Measurements from ENCODE around the gene TBX10. TPM values are rescaled to one million over a fixed set of nuclear protein-coding genes. Genes with fewer than 3 reads are reported as not detected.
"Not testable (repeated sequence)": the region's sequence is repeated elsewhere in the genome, so short reads cannot be mapped to it uniquely, and the experiment has no call there.

The TBX10 gene
- total and polyA plus RNA-seq, 2 donors, result 0.05 to 0.09 TPM

DNA sequence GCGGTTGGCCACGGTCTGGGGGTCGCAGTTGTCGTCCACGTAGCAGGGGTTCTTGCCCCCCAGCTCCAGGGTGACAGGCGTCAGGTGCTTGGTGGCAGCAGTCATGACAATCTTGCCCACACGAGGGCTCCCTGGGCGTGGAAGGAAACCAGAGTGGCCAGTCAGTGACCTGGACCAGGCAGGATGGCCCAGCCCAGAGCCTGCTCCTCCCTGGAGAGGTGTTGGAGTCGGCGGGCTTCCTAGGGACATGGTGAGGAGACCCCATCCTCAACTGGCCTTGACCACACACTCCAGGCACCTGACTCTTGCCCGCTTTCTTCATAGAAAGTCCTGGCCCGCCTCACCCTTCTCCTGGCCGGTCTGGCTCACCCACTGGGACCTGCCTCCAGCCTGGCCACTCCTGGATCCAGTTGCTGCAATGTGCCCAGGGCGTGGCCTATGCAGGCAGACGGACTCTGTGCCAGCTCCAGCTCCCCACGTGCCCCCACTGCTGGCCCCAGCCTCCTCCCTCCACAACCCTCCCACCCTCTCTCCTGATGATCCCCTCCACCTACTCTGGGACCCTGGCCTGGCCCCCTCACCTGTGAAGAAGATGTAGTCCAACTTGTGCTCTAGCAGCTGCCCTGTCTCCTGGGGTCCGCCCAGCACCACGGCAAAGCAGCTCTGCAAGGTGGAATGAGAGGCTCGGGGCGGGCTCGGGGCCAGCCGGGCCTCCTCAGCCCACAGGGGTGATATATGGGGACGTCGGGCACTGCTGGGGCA, 26.2 kb upstream of the TBX10 start:
- Histone ChIP-seq H3K4me3 (ENCODE audit: low read length in 2 of 2) (no peak overlapping the region), H3K27me3 (ENCODE audit: control insufficient read depth in 2 of 2, insufficient read depth in 1 of 2, low read length in 1 of 2) (no peaks in the 10 kb centered on the region), H3K27ac (ENCODE audit: low read depth in 1 of 2, low read length in 1 of 2) (no peak overlapping the region), H3K36me3 (ENCODE audit: control insufficient read depth in 2 of 2, insufficient read depth in 2 of 2, low read length in 1 of 2) (no peaks in the 10 kb centered on the region), H3K4me1 (ENCODE audit: control insufficient read depth in 2 of 2, insufficient read depth in 2 of 2, low read length in 2 of 2) (peaks cover 14 to 40% of the 10 kb centered on the region in 2 donors), H3K9me3 (ENCODE audit: control insufficient read depth in 2 of 2, insufficient read depth in 1 of 2, low read length in 1 of 2) (no peaks in the 10 kb centered on the region)
- 89% methylated on average over 24 of the region's 24 CpGs for WGBS
- no peak for DNase-seq (ENCODE audit: low read depth in 6 of 9, low spot score in 9 of 9)

DNA sequence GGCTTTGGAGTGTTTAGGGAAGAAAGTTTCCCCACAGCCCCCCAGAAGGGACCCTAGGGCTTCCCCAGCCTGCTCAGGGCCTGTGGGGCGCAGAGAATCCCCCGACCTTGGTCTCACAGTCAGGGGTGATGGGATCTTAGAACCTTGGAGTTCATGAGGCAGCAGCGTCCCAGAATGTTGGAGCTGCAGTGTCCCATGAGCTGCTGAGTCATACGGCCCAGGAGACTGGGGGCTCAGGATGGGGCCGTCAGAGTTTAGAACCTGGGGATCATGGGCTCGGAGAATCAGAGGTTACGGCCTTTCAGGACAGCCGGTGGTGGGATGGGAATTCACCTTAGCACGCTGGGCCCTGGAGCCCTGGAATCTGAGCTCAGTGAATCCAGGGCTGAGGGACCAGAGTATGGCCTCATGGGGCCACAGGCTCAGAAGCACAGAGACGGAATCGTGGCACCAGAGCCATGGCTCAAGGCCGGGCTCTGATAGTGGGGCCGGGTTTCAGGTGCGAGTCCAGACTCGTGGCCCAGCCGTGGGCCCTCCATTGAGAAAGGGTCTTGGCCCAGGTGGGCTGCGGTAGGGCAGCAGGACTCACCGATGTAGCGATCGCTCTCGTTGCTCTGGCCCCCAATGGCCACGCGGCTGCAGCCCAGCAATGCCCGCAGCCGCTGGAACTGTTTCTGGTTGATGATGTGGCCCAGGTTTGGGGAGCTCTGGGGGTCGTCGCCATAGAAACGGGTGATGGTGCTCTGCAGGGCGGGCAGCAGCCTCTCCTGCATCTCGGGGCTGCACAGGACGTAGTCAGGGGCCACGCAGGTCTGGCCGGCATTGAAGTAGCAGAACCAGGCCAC, 25.4 kb upstream of the TBX10 start:
- Histone ChIP-seq H3K4me1 (ENCODE audit: control insufficient read depth in 2 of 2, insufficient read depth in 2 of 2, low read length in 2 of 2) (peaks cover 14 to 40% of the 10 kb centered on the region in 2 donors), H3K27me3 (ENCODE audit: control insufficient read depth in 2 of 2, insufficient read depth in 1 of 2, low read length in 1 of 2) (no peaks in the 10 kb centered on the region), H3K9me3 (ENCODE audit: control insufficient read depth in 2 of 2, insufficient read depth in 1 of 2, low read length in 1 of 2) (no peaks in the 10 kb centered on the region), H3K4me3 (ENCODE audit: low read length in 2 of 2) (no peak overlapping the region), H3K36me3 (ENCODE audit: control insufficient read depth in 2 of 2, insufficient read depth in 2 of 2, low read length in 1 of 2) (no peaks in the 10 kb centered on the region), H3K27ac (ENCODE audit: low read depth in 1 of 2, low read length in 1 of 2) (no peak overlapping the region)
- WGBS, result 95% methylated on average over 33 of the region's 33 CpGs
- no peak for DNase-seq (ENCODE audit: low read depth in 6 of 9, low spot score in 9 of 9)

DNA sequence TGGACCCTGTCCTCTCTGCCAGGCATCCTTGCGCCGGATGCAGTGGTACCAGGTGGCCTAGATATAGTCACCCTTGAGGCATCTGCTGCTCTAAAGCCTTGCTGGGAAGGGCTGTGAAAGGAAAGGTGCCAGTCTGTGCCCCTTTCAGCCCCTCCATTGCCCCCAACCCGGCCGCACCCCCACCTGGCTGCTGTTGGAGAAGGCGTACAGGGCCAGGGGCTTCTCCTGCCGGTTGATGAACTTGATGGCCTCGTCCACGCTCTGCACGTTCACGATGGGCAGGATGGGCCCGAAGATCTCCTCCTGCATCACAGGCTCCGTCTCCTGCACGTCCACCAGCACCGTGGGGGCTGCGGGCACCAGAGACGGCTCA, 24.6 kb upstream of the TBX10 start:
- no peak for DNase-seq (ENCODE audit: low read depth in 6 of 9, low spot score in 9 of 9)
- Histone ChIP-seq H3K27ac (ENCODE audit: low read depth in 1 of 2, low read length in 1 of 2) (no peak overlapping the region), H3K36me3 (ENCODE audit: control insufficient read depth in 2 of 2, insufficient read depth in 2 of 2, low read length in 1 of 2) (no peaks in the 10 kb centered on the region), H3K4me1 (ENCODE audit: control insufficient read depth in 2 of 2, insufficient read depth in 2 of 2, low read length in 2 of 2) (peaks cover 14 to 40% of the 10 kb centered on the region in 2 donors), H3K27me3 (ENCODE audit: control insufficient read depth in 2 of 2, insufficient read depth in 1 of 2, low read length in 1 of 2) (no peaks in the 10 kb centered on the region), H3K9me3 (ENCODE audit: control insufficient read depth in 2 of 2, insufficient read depth in 1 of 2, low read length in 1 of 2) (no peaks in the 10 kb centered on the region), H3K4me3 (ENCODE audit: low read length in 2 of 2) (no peak overlapping the region)
- 97% methylated on average over 16 of the region's 16 CpGs for WGBS

DNA sequence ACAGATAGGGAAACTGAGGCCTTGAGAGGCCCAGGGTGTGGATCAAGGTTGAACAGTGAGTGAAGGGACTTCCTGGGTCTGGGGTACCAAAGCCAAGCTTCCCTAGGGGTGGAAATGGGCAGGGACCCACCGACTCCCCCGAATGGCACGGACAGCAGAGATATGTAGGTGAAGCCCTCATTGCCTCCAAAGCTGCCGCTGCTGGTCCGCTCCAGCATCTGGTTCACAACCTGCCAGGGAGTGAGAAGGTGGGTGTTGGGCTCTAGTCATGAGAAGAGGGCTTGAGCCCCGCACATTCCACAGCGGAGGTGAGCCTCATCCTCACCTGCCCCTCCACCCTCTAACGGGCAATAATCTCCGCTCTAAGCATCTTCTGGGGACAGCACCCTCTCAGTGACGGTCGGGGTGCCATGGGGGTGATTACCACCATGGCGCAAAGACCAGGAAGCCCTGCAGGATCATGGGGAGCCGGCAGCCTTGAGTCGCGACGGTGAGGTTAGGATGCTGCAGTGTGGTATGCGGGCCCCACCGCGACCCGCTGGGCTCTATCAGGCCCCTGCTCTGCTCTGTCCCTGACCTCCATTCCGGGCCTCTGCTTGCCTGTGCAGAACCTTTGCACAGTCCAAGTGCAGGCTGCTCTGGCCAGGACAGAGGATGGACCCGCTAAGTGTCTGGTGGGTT, 24.1 kb upstream of the TBX10 start:
- Histone ChIP-seq H3K27me3 (ENCODE audit: control insufficient read depth in 2 of 2, insufficient read depth in 1 of 2, low read length in 1 of 2) (no peaks in the 10 kb centered on the region), H3K36me3 (ENCODE audit: control insufficient read depth in 2 of 2, insufficient read depth in 2 of 2, low read length in 1 of 2) (no peaks in the 10 kb centered on the region), H3K27ac (ENCODE audit: low read depth in 1 of 2, low read length in 1 of 2) (no peak overlapping the region), H3K9me3 (ENCODE audit: control insufficient read depth in 2 of 2, insufficient read depth in 1 of 2, low read length in 1 of 2) (no peaks in the 10 kb centered on the region), H3K4me3 (ENCODE audit: low read length in 2 of 2) (no peak overlapping the region), H3K4me1 (ENCODE audit: control insufficient read depth in 2 of 2, insufficient read depth in 2 of 2, low read length in 2 of 2) (peaks cover 14 to 44% of the 10 kb centered on the region in 2 donors)
- no peak for DNase-seq (ENCODE audit: low read depth in 6 of 9, low spot score in 9 of 9)
- 98% methylated on average over 22 of the region's 22 CpGs for WGBS

DNA sequence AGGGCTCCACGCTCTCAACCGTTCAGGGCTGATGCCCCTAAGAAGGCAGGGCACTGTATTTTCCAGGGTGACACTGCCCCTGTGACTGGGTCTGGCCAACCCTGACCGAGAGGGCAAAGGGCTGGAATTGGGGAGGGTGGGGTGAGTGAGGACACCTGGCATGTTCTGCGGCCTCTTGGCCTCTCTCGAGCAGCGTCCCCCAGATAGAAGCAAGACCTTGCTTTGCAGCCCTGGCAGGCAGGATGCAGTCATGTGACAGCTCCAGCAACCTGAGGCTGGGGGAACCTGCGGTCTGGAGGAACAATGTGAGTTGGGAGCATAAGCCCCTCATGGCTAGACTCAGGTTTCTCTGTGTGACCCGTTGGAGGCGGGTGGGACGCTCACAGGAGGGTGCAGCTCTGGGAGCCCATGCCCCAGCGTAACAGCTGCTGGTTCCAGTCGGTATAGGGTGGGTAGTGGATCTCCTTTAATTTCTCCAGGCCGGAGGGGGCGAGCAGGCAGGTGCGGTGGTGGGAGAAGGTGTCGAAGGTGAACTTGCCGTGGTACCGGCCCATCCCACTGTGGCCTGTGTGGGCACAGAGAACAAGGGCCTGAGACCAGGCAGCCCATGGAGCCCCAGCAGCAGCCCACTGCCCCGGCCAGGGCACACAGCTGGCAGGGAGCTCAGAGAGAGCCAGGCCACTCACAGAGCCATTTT, 23.4 kb upstream of the TBX10 start:
- Histone ChIP-seq H3K4me3 (ENCODE audit: low read length in 2 of 2) (no peak overlapping the region), H3K4me1 (ENCODE audit: control insufficient read depth in 2 of 2, insufficient read depth in 2 of 2, low read length in 2 of 2) (peaks cover 9 to 40% of the 10 kb centered on the region in 2 donors), H3K9me3 (ENCODE audit: control insufficient read depth in 2 of 2, insufficient read depth in 1 of 2, low read length in 1 of 2) (no peaks in the 10 kb centered on the region), H3K27ac (ENCODE audit: low read depth in 1 of 2, low read length in 1 of 2) (no peak overlapping the region), H3K27me3 (ENCODE audit: control insufficient read depth in 2 of 2, insufficient read depth in 1 of 2, low read length in 1 of 2) (no peaks in the 10 kb centered on the region), H3K36me3 (ENCODE audit: control insufficient read depth in 2 of 2, insufficient read depth in 2 of 2, low read length in 1 of 2) (no peaks in the 10 kb centered on the region)
- no peak for DNase-seq (ENCODE audit: low read depth in 6 of 9, low spot score in 9 of 9)
- 91% methylated on average over 19 of the region's 19 CpGs for WGBS

DNA sequence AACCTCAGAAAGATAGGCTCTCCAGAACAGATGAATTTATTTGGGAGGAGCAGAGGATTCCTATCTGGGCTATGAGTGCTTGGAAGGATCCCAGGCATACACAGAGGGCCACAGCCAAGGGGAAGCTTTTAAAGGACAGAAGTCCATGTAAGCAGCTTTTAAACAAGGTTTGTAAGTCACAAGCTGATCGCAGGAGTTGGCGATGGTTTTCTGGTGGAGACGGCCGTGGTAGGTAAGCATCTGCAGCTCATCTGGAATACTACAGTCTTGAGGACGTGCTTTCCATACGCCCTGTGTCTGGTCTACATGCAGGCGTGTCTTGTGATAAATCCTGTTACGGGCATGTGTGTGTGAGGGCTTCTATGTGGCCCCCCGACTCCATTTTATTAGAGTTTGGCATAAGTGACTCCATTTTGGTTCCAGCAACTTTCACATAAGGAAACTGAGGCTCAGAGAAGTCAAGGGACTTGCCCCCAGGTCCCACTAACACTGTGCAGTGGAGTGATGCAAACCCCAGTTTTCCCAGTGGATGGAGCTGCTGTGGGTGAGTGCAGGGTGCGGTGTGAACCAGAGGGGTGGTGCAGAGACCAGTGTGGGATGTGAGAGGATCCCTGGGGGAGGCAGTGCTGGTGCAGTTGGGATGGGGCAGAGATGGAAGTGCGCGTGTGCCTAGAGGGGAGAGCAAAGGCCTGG, 22.7 kb upstream of the TBX10 start:
- Histone ChIP-seq H3K9me3 (ENCODE audit: control insufficient read depth in 2 of 2, insufficient read depth in 1 of 2, low read length in 1 of 2) (no peaks in the 10 kb centered on the region), H3K4me1 (ENCODE audit: control insufficient read depth in 2 of 2, insufficient read depth in 2 of 2, low read length in 2 of 2) (peaks cover 2 to 34% of the 10 kb centered on the region in 2 donors), H3K27ac (ENCODE audit: low read depth in 1 of 2, low read length in 1 of 2) (no peak overlapping the region), H3K4me3 (ENCODE audit: low read length in 2 of 2) (no peak overlapping the region), H3K36me3 (ENCODE audit: control insufficient read depth in 2 of 2, insufficient read depth in 2 of 2, low read length in 1 of 2) (no peaks in the 10 kb centered on the region), H3K27me3 (ENCODE audit: control insufficient read depth in 2 of 2, insufficient read depth in 1 of 2, low read length in 1 of 2) (no peaks in the 10 kb centered on the region)
- 98% methylated on average over 12 of the region's 12 CpGs for WGBS
- DNase-seq (ENCODE audit: low read depth in 6 of 9, low spot score in 9 of 9), result no peak

DNA sequence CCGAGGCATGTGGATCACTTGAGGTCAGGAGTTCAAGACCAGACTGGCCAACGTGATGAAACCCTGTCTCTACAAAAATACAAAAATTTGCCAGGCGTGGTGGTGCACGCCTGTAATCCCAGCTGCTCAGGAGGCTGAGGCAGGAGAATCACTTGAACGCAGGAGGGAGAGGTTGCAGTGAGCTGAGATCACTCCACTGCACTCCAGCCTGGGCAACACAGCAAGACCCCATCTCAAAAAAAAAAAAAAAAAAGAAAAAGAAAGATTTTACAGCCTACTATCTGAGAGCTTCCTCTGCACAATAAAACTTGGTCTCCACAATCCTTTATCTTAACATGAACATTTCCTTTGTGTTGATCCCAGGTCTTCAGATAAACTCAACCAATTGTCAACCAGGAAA, 21.2 kb upstream of the TBX10 start:
- not testable (repeated sequence) for H3K27ac ChIP-seq (ENCODE audit: low read depth in 1 of 2, low read length in 1 of 2); H3K27me3 ChIP-seq (ENCODE audit: control insufficient read depth in 2 of 2, insufficient read depth in 1 of 2, low read length in 1 of 2); H3K4me3 ChIP-seq (ENCODE audit: low read length in 2 of 2); DNase-seq (ENCODE audit: low read depth in 6 of 9, low spot score in 9 of 9); H3K36me3 ChIP-seq (ENCODE audit: control insufficient read depth in 2 of 2, insufficient read depth in 2 of 2, low read length in 1 of 2)
- Histone ChIP-seq H3K9me3 (ENCODE audit: control insufficient read depth in 2 of 2, insufficient read depth in 1 of 2, low read length in 1 of 2) (peaks cover 0 to 11% of the 10 kb centered on the region in 2 donors), H3K4me1 (ENCODE audit: control insufficient read depth in 2 of 2, insufficient read depth in 2 of 2, low read length in 2 of 2) (peaks cover 0 to 18% of the 10 kb centered on the region in 2 donors)
- 94% methylated on average over 5 of the region's 5 CpGs for WGBS

DNA sequence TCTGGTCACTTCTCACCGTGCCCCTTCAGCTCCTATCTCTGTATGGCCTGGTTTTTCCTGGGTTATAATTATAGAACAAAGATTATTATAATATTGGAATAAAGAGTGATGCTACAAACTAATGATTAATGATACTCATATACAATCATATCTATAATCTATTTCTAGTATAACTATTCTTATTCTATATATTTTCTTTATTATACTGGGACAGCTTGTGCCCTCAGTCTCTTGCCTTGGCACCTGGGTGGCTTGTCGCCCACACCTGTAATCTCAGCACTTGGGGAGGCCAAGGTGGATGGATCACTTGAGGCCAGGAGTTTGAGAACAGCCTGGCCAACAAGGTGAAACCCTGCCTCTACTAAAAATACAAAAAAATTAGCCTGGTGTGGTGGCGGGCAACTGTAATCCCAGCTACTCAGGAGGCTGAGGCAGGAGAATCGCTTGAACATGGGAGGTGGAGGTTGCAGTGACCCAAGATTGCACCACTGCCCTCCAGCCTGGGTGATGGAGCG, 20.1 kb upstream of the TBX10 start:
- not testable (repeated sequence) for DNase-seq (ENCODE audit: low read depth in 6 of 9, low spot score in 9 of 9); H3K4me3 ChIP-seq (ENCODE audit: low read length in 2 of 2); H3K27ac ChIP-seq (ENCODE audit: low read depth in 1 of 2, low read length in 1 of 2); H3K27me3 ChIP-seq (ENCODE audit: control insufficient read depth in 2 of 2, insufficient read depth in 1 of 2, low read length in 1 of 2); H3K36me3 ChIP-seq (ENCODE audit: control insufficient read depth in 2 of 2, insufficient read depth in 2 of 2, low read length in 1 of 2)
- 75% methylated on average over 5 of the region's 5 CpGs for WGBS
- peaks cover 0 to 15% of the 10 kb centered on the region in 2 donors for H3K4me1 ChIP-seq (ENCODE audit: control insufficient read depth in 2 of 2, insufficient read depth in 2 of 2, low read length in 2 of 2)
- H3K9me3 ChIP-seq (ENCODE audit: control insufficient read depth in 2 of 2, insufficient read depth in 1 of 2, low read length in 1 of 2), result peaks cover 0 to 13% of the 10 kb centered on the region in 2 donors
